Skeletal muscle tissue (tissue), 4 donors: ENCODE data around the gene PPP2CA. TPM values are rescaled to one million over a fixed set of nuclear protein-coding genes. Genes with fewer than 3 reads are reported as not detected.

Source experiments
- H3K27ac ChIP-seq: one replicate; pipeline ENCODE4 v1.7.0; 2013; ENCODE audit warnings: mild to moderate bottlenecking, low read depth, low read length, inconsistent platforms
- H3K27me3 ChIP-seq, 3 donors: one replicate each; pipeline ENCODE4 v1.7.0; 2013; ENCODE audit warnings: low read length in 3 of 3; ENCODE audit not compliant: control insufficient read depth in 3 of 3, insufficient read depth in 3 of 3
- H3K36me3 ChIP-seq, 3 donors: one replicate each; pipeline ENCODE4 v1.7.0; 2013; ENCODE audit warnings: low read length in 3 of 3; ENCODE audit not compliant: control insufficient read depth in 3 of 3, insufficient read depth in 3 of 3
- H3K4me1 ChIP-seq, 3 donors: one replicate each; pipeline ENCODE4 v1.7.0; 2013; ENCODE audit warnings: low read length in 3 of 3, mild to moderate bottlenecking in 3 of 3; ENCODE audit not compliant: control insufficient read depth in 3 of 3, insufficient read depth in 3 of 3
- H3K4me3 ChIP-seq, 3 donors: one replicate each; pipeline ENCODE4 v1.7.0; 2013; ENCODE audit warnings: low read length in 3 of 3
- H3K9ac ChIP-seq, 3 donors: one replicate each; pipeline ENCODE4 v1.7.0; 2013; ENCODE audit warnings: low read length in 3 of 3, mild to moderate bottlenecking in 3 of 3, moderate library complexity in 2 of 3, low read depth in 1 of 3
- H3K9me3 ChIP-seq, 3 donors: one replicate each; pipeline ENCODE4 v1.7.0; 2013; ENCODE audit warnings: low read length in 3 of 3; ENCODE audit not compliant: control insufficient read depth in 3 of 3
- total RNA-seq: library from RNA; depleted of rRNA; stranded (reverse); fragments of >200 nt; gene quantifications from one replicate; pipeline ENCODE4 v1.2.3, GENCODE V29; 2014
- donor health status: Osteomylitis.

Gene PPP2CA
- total RNA-seq, 1 donor from 2014 or later = 47.0 TPM

DNA sequence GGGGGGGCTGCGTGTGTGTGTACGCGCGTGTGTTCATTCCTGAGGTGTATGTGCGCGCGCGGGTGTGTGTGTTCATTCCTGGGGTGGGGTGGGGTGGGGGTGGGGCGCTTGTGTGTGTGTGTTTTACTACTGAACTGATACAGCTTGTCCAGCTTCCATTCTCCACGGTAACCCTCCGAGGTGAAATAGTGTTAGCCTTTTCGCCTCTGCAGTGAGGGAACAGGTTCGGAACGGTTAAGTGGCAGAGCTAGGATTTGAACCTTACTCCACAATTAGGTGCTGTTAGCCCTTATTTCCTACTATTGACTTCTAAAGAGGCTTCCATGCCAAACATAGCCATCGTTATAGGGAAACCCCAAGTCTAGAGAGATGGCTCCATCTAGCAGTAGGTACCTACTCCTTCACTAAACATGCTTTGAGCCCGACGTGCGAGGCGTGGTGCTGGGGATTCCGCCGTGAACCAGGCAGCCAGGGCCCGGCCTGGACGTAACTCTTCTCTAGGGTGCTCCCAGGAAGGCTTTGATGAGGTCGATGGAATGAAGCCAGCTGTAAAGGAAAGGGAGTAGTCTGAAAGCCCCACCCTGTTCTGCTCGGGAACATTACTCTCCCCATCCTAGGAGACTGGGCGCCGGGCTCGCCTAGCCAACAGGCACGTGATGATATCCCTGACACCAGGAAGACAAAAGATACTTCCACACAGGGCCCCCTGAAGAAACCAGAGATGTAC is 48.3 kb downstream of the PPP2CA start:
- peak overlapping the region; percentile 72 to 98 (median 83) for H3K4me3 ChIP-seq
- peak overlapping the region; percentile 95 to 100 (median 97) for H3K9ac ChIP-seq
- peaks cover 0 to 2% (median 1%) of the 10 kb centered on the region in 3 donors for H3K36me3 ChIP-seq
- no peaks in the 10 kb centered on the region for H3K9me3 ChIP-seq
- peak overlapping the region; percentile 100 for H3K27ac ChIP-seq
- H3K27me3 ChIP-seq = no peaks in the 10 kb centered on the region
- peaks cover 25 to 28% (median 28%) of the 10 kb centered on the region in 3 donors for H3K4me1 ChIP-seq

DNA sequence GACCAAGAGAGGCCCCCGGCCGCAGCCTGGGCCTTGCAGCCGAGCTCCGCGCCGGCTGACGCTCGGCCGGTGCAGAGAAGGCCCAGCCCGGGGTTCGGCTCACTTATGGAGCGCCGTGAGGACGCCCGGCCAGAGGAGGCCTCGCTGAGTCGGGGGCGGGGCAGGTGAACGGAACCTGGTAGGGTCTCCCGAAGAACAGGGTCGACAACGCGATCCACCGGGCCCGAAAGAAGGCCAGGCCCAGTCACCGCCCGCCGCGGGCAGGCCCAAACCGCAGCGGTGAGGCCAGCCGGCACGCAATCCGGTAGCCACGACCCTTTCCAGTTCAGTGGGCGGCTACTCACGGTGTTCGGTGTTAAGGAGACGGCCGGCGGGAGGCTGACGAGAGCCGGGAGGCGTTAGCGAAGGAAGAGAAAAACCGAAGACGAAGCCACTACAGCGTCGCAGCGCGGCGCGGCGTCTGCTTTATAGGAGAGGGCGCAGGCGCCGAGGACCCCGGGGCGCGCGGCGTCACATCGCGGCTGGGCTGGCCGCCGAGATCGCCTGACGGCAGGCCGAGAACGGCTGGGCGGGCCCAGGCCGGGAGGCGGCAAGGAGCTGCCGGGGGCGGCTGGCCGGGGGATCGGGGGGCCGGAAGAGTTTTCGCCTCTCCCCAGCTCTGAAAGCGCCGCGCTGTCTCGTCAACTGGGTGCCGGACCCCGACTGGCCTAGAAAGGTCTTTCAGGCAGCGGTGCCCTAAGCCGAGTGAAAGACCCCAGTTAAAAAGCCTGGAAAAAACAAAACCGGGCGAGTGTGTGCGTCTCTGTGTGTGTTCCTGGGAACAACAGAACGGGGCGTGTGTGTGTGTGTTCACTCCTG is 49.1 kb downstream of the PPP2CA start, which contains the start of gene SKP1:
Gene SKP1, minus strand, starts transcription at position 440 of the 858 bp plus-strand sequence. CDS start 2,928 bp downstream, outside the sequence.
- Histone ChIP-seq H3K9me3 (no peaks in the 10 kb centered on the region), H3K9ac (peak within 1 kb of the TSS; percentile 95 to 100 (median 97)), H3K27me3 (no peaks in the 10 kb centered on the region), H3K4me3 (peak within 1 kb of the TSS; percentile 72 to 98 (median 83)), H3K4me1 (peaks cover 25 to 34% (median 28%) of the 10 kb centered on the region in 3 donors), H3K36me3 (peaks cover 2 to 9% (median 6%) of the 10 kb centered on the region in 3 donors), H3K27ac (peak within 1 kb of the TSS; percentile 100)

DNA sequence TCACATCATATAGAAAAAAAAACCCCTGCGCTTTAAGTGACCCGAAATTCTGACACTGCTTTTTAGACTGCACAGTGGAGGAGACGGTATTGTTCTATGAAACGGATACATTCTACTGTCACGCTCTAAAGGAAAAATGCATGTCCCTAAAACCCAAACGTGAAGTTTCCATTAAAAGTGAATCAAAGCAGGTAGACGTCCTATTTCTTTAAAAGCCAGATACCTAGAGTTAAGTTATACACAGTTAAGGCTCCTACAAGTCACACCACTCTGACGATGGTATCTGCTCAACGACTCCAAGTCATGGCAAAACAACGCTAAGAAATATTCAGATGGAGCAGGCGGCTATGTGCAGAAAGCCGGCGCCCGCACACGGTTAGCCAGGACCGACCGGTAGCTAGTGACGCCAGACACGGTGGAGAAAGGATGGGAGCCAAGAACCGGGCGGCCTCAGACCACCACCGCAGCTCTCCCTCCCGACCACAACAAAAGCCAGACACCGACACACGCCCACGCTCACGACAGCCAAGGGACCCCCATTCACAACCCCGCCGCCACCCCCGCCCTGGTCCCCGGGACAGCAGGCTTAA is 49.9 kb downstream of the PPP2CA start:
- Histone ChIP-seq H3K27ac (peak overlapping the region; percentile 100), H3K36me3 (peaks cover 2 to 11% (median 11%) of the 10 kb centered on the region in 3 donors), H3K4me3 (peak overlapping the region; percentile 72 to 98 (median 83)), H3K4me1 (peaks cover 33 to 42% (median 34%) of the 10 kb centered on the region in 3 donors), H3K9ac (peak overlapping the region; percentile 95 to 100 (median 97)), H3K9me3 (no peaks in the 10 kb centered on the region), H3K27me3 (no peaks in the 10 kb centered on the region)

DNA sequence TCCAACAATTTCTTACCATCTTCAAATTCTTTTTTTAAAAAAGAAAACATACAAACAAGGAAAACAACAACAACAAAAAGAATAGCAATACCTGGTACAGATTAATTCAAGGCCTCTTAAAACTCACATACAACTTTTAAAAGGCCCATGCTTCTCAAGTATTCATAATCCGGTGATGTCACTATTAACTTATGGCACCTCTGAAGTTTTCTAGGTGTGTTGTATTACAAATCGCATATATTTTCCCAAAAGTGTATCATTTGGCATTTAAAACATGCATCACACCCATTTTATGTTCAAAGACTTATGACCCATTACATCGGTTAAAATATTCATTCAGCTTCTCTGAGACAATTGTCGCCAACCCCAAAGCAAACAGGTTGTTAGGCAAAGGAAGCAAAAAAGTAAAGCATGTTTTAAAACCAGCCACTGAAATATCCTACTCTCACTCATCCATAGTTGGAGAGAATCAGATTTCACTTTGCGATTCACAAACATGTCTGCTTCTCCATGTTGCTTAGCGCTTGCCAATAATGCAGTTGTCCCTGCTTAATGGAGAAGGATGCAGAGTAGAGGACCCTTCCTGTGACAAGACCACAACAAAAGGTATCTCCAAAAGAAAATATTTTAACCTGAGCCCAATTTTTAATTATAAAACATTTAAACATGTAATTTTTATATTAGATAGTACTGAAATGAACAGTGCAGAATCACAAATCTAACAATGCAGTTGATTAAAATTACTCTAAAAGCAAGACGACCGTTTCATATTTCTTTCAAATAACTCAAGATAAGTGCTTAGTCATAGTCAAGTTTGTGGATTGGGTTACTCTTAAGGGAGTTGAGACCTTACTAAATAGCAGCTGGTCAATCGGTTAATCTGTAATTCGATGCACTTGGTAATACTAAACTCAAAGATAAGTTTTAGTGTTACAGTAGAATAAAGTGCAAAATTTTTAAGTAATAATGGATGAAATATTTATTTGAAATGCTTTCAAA is 50.7 kb downstream of the PPP2CA start:
- H3K9me3 ChIP-seq = no peaks in the 10 kb centered on the region
- H3K27ac ChIP-seq = peak overlapping the region; percentile 100
- peak overlapping the region; percentile 72 to 98 (median 83) for H3K4me3 ChIP-seq
- H3K27me3 ChIP-seq = no peaks in the 10 kb centered on the region
- H3K4me1 ChIP-seq = peaks cover 41 to 49% (median 42%) of the 10 kb centered on the region in 3 donors
- peak overlapping the region; percentile 95 to 100 (median 97) for H3K9ac ChIP-seq
- peaks cover 2 to 20% (median 18%) of the 10 kb centered on the region in 3 donors for H3K36me3 ChIP-seq

DNA sequence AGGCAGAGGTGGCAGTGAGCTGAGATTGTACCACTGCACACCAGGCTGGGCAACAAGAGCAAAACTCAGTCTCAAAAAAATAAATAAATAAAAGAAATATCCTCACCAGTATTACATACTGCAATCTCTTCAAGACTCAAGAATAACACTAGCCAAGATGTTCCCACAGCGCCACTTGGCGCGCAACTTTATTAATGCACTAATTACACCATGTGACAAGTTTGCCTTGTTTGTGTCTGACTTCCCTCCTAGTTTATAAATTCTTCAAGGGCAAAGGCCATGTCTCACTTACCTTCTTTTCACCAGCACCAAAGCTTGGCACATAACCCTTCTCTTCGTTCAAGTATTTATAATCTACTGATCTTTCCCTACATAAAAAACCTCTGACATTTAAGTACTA is 53.9 kb downstream of the PPP2CA start:
- H3K9ac ChIP-seq = no peak overlapping the region
- no peak overlapping the region for H3K27ac ChIP-seq
- H3K4me1 ChIP-seq = peaks cover 38 to 50% (median 46%) of the 10 kb centered on the region in 3 donors
- no peaks in the 10 kb centered on the region for H3K27me3 ChIP-seq
- H3K4me3 ChIP-seq = no peak overlapping the region
- H3K9me3 ChIP-seq = no peaks in the 10 kb centered on the region
- peaks cover 7 to 31% (median 20%) of the 10 kb centered on the region in 3 donors for H3K36me3 ChIP-seq

DNA sequence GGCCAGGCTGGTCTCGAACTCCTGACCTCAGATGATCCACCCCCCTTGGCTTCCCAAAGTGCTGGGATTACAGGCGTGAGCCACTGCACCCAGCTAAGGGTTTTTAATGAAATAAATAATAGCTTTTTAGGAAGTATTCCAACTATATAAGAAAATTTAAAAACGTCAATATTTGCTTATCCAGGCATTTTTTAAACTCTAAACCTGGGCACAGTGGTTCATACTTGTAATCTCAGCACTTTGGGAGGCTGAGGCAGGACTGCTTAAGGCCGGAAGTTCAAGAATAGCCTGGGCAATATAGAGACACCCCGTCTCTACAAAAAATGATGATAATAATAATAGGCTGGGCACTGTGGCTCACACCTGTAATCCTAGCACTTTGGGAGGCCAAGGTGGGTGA is 63.3 kb downstream of the PPP2CA start:
- Histone ChIP-seq H3K4me3 (no peak overlapping the region), H3K27ac (no peak overlapping the region), H3K36me3 (peaks cover 22 to 55% (median 48%) of the 10 kb centered on the region in 3 donors), H3K27me3 (no peaks in the 10 kb centered on the region), H3K9ac (no peak overlapping the region), H3K9me3 (no peaks in the 10 kb centered on the region), H3K4me1 (peaks cover 0 to 3% (median 0%) of the 10 kb centered on the region in 3 donors)

DNA sequence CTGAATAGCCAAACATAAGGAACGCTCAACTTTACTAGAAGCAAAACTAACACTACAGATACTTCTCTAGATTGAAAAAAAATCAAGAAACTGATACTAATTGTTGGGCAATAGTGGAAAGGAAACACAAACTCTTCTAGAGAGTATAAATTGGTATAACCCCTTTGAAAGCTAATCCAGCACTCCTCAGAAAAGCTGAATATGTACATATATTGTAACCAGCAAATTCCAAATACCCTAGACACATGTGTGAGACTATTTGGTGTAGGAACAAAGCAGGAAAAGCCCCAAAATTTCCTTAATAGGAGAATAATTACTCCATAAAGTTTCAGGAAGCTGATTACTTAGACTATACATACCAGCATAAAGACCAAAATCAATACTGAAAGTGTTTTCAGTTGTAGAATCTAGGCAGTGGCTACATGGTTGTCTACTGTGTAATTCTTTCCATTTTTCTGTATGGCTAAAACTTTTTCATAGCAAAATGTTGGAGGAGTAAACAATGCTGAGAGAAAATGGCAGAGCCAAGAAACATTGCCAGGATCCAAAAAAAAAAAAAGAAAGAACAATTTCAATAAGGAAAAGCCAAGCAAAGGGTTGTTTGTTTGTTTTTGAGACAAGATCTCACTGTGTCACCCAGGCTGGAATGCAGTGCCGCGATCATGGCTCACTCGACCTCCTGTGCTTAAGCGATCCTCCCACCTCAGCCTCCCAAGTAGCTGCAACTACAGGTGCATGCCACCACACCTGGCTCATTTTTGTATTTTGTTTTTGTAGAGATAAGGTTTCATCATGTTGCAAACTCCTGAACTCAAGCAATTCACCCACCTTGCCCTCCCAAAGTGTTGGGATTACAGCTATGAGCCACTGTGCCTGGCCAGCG is 64.1 kb downstream of the PPP2CA start:
- H3K9me3 ChIP-seq = no peaks in the 10 kb centered on the region
- H3K36me3 ChIP-seq = peaks cover 23 to 57% (median 52%) of the 10 kb centered on the region in 3 donors
- no peak overlapping the region for H3K9ac ChIP-seq
- no peaks in the 10 kb centered on the region for H3K27me3 ChIP-seq
- no peak overlapping the region for H3K4me3 ChIP-seq
- no peak overlapping the region for H3K27ac ChIP-seq
- peaks cover 0 to 3% (median 0%) of the 10 kb centered on the region in 3 donors for H3K4me1 ChIP-seq

DNA sequence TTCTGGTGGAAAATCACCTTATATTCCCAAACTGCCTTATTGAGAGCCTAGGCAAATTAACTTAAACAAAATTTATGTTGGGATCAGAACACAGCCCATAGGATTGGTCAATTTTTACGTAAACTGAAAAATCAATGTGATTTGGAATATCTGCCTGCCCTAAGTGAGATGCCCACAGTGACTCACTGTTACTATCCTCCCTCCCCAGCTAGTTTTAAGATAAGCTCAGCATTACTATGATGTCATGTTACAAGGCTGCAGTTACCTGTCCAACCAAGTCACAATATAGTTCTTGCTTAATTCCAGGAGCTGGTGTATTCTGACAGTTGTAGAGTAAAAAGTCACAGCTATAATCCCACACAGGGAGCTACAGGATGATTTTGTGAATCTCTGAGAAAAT is 72.2 kb downstream of the PPP2CA start:
- H3K4me3 ChIP-seq = no peak overlapping the region
- no peak overlapping the region for H3K27ac ChIP-seq
- peaks cover 37 to 63% (median 61%) of the 10 kb centered on the region in 3 donors for H3K36me3 ChIP-seq
- no peaks in the 10 kb centered on the region for H3K9me3 ChIP-seq
- peaks cover 7 to 13% (median 13%) of the 10 kb centered on the region in 3 donors for H3K4me1 ChIP-seq
- no peak overlapping the region for H3K9ac ChIP-seq
- H3K27me3 ChIP-seq = no peaks in the 10 kb centered on the region
